Measurements from ENCODE around the gene USP17L26. TPM values are rescaled to one million over a fixed set of nuclear protein-coding genes. Genes with fewer than 3 reads are reported as not detected.
"Not testable (repeated sequence)": the region's sequence is repeated elsewhere in the genome, so short reads cannot be mapped to it uniquely, and the experiment has no call there.

The USP17L26 gene, protein sequence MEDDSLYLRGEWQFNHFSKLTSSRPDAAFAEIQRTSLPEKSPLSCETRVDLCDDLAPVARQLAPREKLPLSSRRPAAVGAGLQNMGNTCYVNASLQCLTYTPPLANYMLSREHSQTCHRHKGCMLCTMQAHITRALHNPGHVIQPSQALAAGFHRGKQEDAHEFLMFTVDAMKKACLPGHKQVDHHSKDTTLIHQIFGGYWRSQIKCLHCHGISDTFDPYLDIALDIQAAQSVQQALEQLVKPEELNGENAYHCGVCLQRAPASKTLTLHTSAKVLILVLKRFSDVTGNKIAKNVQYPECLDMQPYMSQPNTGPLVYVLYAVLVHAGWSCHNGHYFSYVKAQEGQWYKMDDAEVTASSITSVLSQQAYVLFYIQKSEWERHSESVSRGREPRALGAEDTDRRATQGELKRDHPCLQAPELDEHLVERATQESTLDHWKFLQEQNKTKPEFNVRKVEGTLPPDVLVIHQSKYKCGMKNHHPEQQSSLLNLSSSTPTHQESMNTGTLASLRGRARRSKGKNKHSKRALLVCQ
- total RNA-seq (not detected), polyA plus RNA-seq (not detected)

DNA sequence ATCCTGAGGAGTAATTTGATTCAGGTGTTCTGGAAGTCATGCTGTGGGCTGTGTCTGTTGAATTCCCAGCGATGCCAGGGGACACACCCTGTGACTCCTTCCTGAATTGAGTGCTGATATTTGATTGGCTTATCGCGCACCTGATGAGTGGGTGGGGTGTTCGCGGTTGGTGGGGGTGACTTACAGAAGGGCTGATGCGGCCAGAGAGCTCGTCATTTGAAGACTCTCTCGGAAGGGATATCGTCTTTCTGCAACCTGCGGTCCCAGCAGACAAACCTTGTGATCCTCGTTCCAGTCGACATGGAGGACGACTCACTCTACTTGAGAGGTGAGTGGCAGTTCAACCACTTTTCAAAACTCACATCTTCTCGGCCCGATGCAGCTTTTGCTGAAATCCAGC is at the start of gene USP17L26:
TSS of gene USP17L26 (plus strand) at position 301 of the 400 bp plus-strand sequence. CDS start at position 301, 0 bp downstream.
- H3K4me3 ChIP-seq (ENCODE audit: low read length in 2 of 2); H3K9me3 ChIP-seq (ENCODE audit: control insufficient read depth in 1 of 2, low read length in 2 of 2); H3K4me1 ChIP-seq (ENCODE audit: insufficient read depth, low read length); H3K27me3 Mint-ChIP-seq; CTCF ChIA-PET (ENCODE audit: partially characterized antibody); POLR2A ChIA-PET (ENCODE audit: partially characterized antibody); intact Hi-C loops (cut with micrococcal nuclease); H3K9me3 Mint-ChIP-seq; H3K4me3 Mint-ChIP-seq; H3K36me3 Mint-ChIP-seq; H3K36me3 ChIP-seq (ENCODE audit: insufficient read depth, low read length); H3K27ac ChIP-seq (ENCODE audit: low read depth, low read length); DNase-seq; H3K27ac Mint-ChIP-seq; H3K27me3 ChIP-seq (ENCODE audit: insufficient read depth, low read length); H3K4me1 Mint-ChIP-seq: not testable (repeated sequence)

GRCh38 chr4:9324191-9324590 is 10.3 kb upstream of the USP17L26 start:
- H3K27me3 Mint-ChIP-seq; intact Hi-C loops (cut with micrococcal nuclease); H3K9me3 Mint-ChIP-seq; POLR2A ChIA-PET (ENCODE audit: partially characterized antibody); H3K4me3 Mint-ChIP-seq; H3K4me1 Mint-ChIP-seq; H3K36me3 Mint-ChIP-seq; H3K4me1 ChIP-seq (ENCODE audit: insufficient read depth, low read length); H3K27ac ChIP-seq (ENCODE audit: low read depth, low read length); H3K27me3 ChIP-seq (ENCODE audit: insufficient read depth, low read length); H3K27ac Mint-ChIP-seq; H3K36me3 ChIP-seq (ENCODE audit: insufficient read depth, low read length); H3K4me3 ChIP-seq (ENCODE audit: low read length in 2 of 2); H3K9me3 ChIP-seq (ENCODE audit: control insufficient read depth in 1 of 2, low read length in 2 of 2); CTCF ChIA-PET (ENCODE audit: partially characterized antibody): not testable (repeated sequence)
- DNase-seq = peak in 2 of 5 donors; percentile 0 to 1

DNA sequence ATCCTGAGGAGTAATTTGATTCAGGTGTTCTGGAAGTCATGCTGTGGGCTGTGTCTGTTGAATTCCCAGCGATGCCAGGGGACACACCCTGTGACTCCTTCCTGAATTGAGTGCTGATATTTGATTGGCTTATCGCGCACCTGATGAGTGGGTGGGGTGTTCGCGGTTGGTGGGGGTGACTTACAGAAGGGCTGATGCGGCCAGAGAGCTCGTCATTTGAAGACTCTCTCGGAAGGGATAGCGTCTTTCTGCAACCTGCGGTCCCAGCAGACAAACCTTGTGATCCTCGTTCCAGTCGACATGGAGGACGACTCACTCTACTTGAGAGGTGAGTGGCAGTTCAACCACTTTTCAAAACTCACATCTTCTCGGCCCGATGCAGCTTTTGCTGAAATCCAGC is 9.6 kb upstream of the USP17L26 start, which contains the start of gene USP17L24:
TSS of gene USP17L24 (plus strand) at position 301 of the 400 bp plus-strand sequence. CDS start at position 301, 0 bp downstream.
- H3K9me3 Mint-ChIP-seq; POLR2A ChIA-PET (ENCODE audit: partially characterized antibody): not testable (repeated sequence)

DNA sequence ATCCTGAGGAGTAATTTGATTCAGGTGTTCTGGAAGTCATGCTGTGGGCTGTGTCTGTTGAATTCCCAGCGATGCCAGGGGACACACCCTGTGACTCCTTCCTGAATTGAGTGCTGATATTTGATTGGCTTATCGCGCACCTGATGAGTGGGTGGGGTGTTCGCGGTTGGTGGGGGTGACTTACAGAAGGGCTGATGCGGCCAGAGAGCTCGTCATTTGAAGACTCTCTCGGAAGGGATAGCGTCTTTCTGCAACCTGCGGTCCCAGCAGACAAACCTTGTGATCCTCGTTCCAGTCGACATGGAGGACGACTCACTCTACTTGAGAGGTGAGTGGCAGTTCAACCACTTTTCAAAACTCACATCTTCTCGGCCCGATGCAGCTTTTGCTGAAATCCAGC is 4.8 kb upstream of the USP17L26 start, which contains the start of gene USP17L25:
TSS of gene USP17L25 (plus strand) at position 301 of the 400 bp plus-strand sequence. CDS start at position 301, 0 bp downstream.
- H3K4me3 Mint-ChIP-seq; H3K27ac ChIP-seq (ENCODE audit: low read depth, low read length); H3K9me3 Mint-ChIP-seq; CTCF ChIA-PET (ENCODE audit: partially characterized antibody); H3K4me3 ChIP-seq (ENCODE audit: low read length in 2 of 2); intact Hi-C loops (cut with micrococcal nuclease); H3K36me3 ChIP-seq (ENCODE audit: insufficient read depth, low read length); H3K4me1 Mint-ChIP-seq; H3K9me3 ChIP-seq (ENCODE audit: control insufficient read depth in 1 of 2, low read length in 2 of 2); DNase-seq; H3K4me1 ChIP-seq (ENCODE audit: insufficient read depth, low read length); H3K27me3 ChIP-seq (ENCODE audit: insufficient read depth, low read length); H3K27ac Mint-ChIP-seq; POLR2A ChIA-PET (ENCODE audit: partially characterized antibody); H3K36me3 Mint-ChIP-seq; H3K27me3 Mint-ChIP-seq: not testable (repeated sequence)

More for the DNA sequence above, 9.6 kb upstream of the USP17L26 start, which contains the start of gene USP17L24:
- H3K4me3 ChIP-seq (ENCODE audit: low read length in 2 of 2); DNase-seq; H3K27ac Mint-ChIP-seq; H3K27me3 Mint-ChIP-seq; intact Hi-C loops (cut with micrococcal nuclease); H3K27ac ChIP-seq (ENCODE audit: low read depth, low read length); H3K4me1 ChIP-seq (ENCODE audit: insufficient read depth, low read length); H3K4me3 Mint-ChIP-seq; CTCF ChIA-PET (ENCODE audit: partially characterized antibody); H3K36me3 ChIP-seq (ENCODE audit: insufficient read depth, low read length); H3K36me3 Mint-ChIP-seq; H3K27me3 ChIP-seq (ENCODE audit: insufficient read depth, low read length); H3K4me1 Mint-ChIP-seq; H3K9me3 ChIP-seq (ENCODE audit: control insufficient read depth in 1 of 2, low read length in 2 of 2): not testable (repeated sequence)

DNA sequence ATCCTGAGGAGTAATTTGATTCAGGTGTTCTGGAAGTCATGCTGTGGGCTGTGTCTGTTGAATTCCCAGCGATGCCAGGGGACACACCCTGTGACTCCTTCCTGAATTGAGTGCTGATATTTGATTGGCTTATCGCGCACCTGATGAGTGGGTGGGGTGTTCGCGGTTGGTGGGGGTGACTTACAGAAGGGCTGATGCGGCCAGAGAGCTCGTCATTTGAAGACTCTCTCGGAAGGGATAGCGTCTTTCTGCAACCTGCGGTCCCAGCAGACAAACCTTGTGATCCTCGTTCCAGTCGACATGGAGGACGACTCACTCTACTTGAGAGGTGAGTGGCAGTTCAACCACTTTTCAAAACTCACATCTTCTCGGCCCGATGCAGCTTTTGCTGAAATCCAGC is 4.6 kb downstream of the USP17L26 start, which contains the start of gene USP17L5:
TSS of gene USP17L5 (plus strand) at position 301 of the 400 bp plus-strand sequence. CDS start at position 301, 0 bp downstream.
- H3K4me1 ChIP-seq (ENCODE audit: insufficient read depth, low read length); DNase-seq; H3K4me3 Mint-ChIP-seq; intact Hi-C loops (cut with micrococcal nuclease); H3K36me3 Mint-ChIP-seq; H3K36me3 ChIP-seq (ENCODE audit: insufficient read depth, low read length); CTCF ChIA-PET (ENCODE audit: partially characterized antibody); H3K4me3 ChIP-seq (ENCODE audit: low read length in 2 of 2); H3K27ac ChIP-seq (ENCODE audit: low read depth, low read length); H3K9me3 Mint-ChIP-seq; H3K9me3 ChIP-seq (ENCODE audit: control insufficient read depth in 1 of 2, low read length in 2 of 2); H3K4me1 Mint-ChIP-seq; H3K27me3 Mint-ChIP-seq; POLR2A ChIA-PET (ENCODE audit: partially characterized antibody); H3K27me3 ChIP-seq (ENCODE audit: insufficient read depth, low read length); H3K27ac Mint-ChIP-seq: not testable (repeated sequence)

GRCh38 chr4:9343848-9344247 is 9.4 kb downstream of the USP17L26 start, which contains the start of gene USP17L27:
TSS of gene USP17L27 (plus strand) at chr4:9344148. CDS start at chr4:9344148, 0 bp downstream.
- H3K9me3 ChIP-seq (ENCODE audit: control insufficient read depth in 1 of 2, low read length in 2 of 2); H3K4me3 ChIP-seq (ENCODE audit: low read length in 2 of 2); H3K27ac ChIP-seq (ENCODE audit: low read depth, low read length); CTCF ChIA-PET (ENCODE audit: partially characterized antibody); H3K36me3 Mint-ChIP-seq; H3K27me3 Mint-ChIP-seq; H3K9me3 Mint-ChIP-seq; H3K36me3 ChIP-seq (ENCODE audit: insufficient read depth, low read length); DNase-seq; H3K4me1 ChIP-seq (ENCODE audit: insufficient read depth, low read length); POLR2A ChIA-PET (ENCODE audit: partially characterized antibody); H3K4me3 Mint-ChIP-seq; H3K4me1 Mint-ChIP-seq; H3K27ac Mint-ChIP-seq; intact Hi-C loops (cut with micrococcal nuclease); H3K27me3 ChIP-seq (ENCODE audit: insufficient read depth, low read length): not testable (repeated sequence)

DNA sequence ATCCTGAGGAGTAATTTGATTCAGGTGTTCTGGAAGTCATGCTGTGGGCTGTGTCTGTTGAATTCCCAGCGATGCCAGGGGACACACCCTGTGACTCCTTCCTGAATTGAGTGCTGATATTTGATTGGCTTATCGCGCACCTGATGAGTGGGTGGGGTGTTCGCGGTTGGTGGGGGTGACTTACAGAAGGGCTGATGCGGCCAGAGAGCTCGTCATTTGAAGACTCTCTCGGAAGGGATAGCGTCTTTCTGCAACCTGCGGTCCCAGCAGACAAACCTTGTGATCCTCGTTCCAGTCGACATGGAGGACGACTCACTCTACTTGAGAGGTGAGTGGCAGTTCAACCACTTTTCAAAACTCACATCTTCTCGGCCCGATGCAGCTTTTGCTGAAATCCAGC is 14.1 kb downstream of the USP17L26 start, which contains the start of gene USP17L28:
TSS of gene USP17L28 (plus strand) at position 301 of the 400 bp plus-strand sequence. CDS start at position 301, 0 bp downstream.
- H3K36me3 ChIP-seq (ENCODE audit: insufficient read depth, low read length); intact Hi-C loops (cut with micrococcal nuclease); CTCF ChIA-PET (ENCODE audit: partially characterized antibody); POLR2A ChIA-PET (ENCODE audit: partially characterized antibody); DNase-seq; H3K9me3 ChIP-seq (ENCODE audit: control insufficient read depth in 1 of 2, low read length in 2 of 2); H3K4me3 Mint-ChIP-seq; H3K27ac ChIP-seq (ENCODE audit: low read depth, low read length); H3K4me1 ChIP-seq (ENCODE audit: insufficient read depth, low read length); H3K4me3 ChIP-seq (ENCODE audit: low read length in 2 of 2); H3K27me3 ChIP-seq (ENCODE audit: insufficient read depth, low read length); H3K36me3 Mint-ChIP-seq; H3K27ac Mint-ChIP-seq; H3K4me1 Mint-ChIP-seq; H3K9me3 Mint-ChIP-seq; H3K27me3 Mint-ChIP-seq: not testable (repeated sequence)

Measured in CD4-positive, alpha-beta memory T cell (primary cell).